ACHN (cell line): Measurements from ENCODE around the gene DAND5.

Experiments used
- DNase-seq: peaks from one replicate; pipeline ENCODE4 v3.0.0-alpha.2; 2015
- in situ Hi-C: cut with HindIII; loops from 2 replicates; pipeline ENCODE4 v1.10.0; 2017; ENCODE audit warnings: low sequenced_read_pairs, low pct_ligation_motif_present, low pct_unique_long_range_greater_than_20kb

The DAND5 gene, protein sequence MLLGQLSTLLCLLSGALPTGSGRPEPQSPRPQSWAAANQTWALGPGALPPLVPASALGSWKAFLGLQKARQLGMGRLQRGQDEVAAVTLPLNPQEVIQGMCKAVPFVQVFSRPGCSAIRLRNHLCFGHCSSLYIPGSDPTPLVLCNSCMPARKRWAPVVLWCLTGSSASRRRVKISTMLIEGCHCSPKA

DNA sequence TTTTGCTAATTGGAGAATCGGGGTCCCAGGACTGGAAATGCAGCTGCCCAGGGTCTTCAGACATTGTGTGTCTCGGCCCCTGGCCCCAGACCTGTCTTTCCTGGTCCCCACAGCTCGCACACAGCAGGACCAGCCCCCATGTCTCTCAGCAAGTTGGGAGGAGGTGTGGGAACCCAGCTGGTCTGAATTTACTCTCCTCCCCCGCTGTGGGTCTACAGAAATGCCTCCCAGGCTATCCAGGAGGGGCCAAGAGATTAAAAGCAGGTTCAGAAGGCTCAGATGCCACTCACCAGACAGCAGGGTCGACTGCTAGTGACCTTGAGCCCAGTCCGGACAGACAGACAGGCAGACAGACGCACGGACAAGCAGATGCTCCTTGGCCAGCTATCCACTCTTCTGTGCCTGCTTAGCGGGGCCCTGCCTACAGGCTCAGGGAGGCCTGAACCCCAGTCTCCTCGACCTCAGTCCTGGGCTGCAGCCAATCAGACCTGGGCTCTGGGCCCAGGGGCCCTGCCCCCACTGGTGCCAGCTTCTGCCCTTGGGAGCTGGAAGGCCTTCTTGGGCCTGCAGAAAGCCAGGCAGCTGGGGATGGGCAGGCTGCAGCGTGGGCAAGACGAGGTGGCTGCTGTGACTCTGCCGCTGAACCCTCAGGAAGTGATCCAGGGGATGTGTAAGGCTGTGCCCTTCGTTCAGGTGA lies at the start of gene DAND5:
Gene DAND5 (plus strand): TSS at position 285 of the 697 bp plus-strand sequence. CDS start 85 bp downstream, at position 370.
- in situ Hi-C loops = no loop called here
- no peak for DNase-seq

DNA sequence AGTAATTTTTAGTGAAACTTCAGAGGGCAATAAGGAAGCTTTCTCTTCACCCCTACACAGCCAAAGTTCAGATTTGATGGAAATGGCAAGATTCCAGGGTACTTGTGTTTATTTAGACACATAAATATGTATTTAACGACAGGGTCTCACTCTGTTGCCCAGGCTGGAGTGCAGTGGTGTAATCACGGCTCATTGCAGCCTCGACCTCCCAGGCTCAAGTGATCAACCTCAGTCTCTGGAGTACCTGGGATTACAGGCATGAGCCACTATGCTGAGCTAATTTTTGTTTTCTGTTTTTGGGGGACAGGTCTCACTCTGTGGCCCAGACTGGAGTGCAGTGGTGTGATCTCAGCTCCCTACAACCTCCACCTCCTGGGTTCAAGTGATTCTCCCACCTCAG lies 48.3 kb upstream of the DAND5 start:
- in situ Hi-C loops = no loop called here
- DNase-seq = no peak

DNA sequence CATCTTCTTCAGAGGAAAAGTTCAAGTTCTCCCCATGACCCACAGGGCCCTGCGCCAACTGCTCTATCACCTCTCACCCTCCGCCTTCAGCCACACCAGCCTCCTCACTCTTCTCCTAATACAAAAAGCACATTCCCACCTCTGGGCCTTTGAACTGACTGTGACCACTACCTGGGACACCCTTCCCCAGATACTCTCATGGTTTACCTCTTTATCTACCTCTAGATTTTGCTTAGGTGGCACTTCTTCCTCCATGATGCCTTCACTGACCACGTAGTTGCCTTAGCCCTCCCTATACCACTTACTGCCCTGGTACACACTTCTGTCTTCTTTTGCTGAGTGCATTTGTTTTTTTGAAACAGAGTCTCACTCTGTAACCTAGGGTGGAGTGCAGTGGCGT lies 46.4 kb upstream of the DAND5 start:
- in situ Hi-C loops = no loop called here
- no peak for DNase-seq

DNA sequence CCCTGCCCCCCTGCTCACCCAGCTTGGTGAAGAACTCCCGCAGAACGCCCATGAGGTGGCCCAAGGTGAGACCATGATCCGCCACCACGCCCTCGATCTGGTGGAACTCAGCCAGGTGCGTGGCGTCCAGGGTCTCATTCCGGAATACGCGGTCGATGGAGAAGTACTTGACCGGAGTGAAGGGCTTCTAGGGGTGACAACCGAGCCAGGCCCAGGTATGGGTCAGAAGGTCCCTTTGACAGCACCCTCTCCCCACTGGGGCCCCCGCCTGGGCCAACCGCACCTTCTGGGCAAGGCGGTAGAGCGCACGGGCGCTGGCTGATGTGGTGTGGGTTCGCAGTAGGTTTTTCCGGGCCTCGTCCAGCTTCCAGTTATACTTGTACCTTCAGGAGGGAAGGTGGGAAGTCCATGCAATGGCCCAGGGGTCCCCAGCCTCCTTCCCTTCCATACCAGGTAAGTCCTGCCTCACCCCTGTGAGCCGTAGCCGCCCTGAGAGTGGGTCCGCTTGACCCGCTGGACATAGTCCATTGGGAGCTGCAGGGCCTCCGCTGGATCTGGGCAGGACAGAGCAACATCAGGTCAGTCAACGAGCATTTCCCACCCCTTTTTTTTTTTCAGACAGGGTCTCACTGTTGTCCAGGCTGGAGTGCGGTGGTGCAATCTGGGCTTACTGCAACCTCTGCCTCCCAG lies 44.6 kb upstream of the DAND5 start:
- in situ Hi-C loops = no loop called here
- DNase-seq = no peak

DNA sequence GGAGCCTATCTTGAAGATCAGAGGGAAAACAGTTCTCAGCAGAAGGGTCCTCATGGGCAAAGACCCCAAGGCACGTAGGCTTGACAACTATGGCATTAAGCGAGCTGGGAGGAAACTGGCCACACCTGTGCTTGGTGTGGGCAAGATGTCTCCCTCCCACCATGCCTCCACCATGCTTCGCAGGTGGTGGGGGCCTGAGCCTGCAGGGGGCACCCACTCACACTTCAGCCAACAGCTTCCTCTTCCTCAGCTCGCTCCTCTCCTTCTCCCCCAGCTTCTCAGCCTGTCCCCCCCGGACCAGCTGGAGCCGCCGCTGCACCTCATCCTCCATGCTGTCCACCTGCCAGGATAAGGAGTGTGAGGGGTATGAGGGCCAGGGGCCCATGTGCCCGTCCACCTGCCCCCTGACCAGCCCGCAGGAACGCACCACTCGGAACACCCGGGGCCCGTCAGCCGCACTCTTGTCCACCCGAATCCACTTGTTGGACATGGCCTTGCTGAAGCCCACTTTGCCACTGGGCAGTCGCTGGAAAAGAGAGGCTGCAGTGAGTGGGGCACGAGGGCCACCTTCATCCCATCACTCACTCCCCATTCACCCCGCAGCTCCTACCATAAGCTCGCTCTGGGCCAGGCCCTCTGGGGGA lies 39.3 kb upstream of the DAND5 start:
- DNase-seq = no peak
- in situ Hi-C loops = no loop called here

DNA sequence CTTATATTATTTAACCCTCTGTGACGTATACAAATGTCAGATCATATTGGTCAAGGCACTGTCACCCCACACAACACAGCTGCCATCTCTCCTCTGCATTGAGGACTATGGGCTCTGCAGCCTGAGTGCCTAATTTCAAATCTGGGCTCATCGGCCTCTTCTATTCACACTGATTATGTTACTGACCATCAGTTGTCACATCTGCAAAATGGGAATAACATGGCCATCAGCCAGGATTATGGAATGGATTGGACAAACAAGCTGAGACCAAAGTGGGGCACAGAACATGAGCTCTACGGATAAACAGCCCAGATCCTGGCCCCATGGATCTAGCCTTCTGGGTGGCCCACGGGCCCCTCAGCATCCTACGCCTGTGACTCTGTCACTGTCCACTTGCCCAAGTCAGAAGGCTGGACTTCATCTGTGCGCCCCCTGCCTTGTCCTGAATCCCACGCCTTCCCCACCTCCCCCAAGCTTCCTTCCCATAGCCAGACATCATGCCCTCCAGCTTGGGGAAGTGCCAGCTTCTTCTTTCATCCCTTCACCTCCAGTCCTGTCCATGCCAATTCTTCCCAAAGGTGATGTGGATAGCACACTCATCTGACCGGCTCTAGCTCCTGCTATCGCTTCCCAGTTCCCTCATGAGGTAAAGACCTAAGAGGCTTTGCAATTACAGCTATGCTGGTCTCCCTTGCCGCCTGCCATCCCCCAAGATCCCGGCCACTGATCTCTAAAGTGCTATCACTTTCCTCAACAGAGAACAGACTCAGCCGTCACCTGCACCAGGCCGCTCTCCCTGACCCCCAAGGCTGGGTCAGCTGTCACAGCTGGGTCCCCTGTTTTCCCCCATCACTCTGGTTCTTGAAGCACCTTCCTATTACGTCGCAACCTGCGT lies 36.7 kb upstream of the DAND5 start:
- in situ Hi-C loops = no loop called here
- no peak for DNase-seq

DNA sequence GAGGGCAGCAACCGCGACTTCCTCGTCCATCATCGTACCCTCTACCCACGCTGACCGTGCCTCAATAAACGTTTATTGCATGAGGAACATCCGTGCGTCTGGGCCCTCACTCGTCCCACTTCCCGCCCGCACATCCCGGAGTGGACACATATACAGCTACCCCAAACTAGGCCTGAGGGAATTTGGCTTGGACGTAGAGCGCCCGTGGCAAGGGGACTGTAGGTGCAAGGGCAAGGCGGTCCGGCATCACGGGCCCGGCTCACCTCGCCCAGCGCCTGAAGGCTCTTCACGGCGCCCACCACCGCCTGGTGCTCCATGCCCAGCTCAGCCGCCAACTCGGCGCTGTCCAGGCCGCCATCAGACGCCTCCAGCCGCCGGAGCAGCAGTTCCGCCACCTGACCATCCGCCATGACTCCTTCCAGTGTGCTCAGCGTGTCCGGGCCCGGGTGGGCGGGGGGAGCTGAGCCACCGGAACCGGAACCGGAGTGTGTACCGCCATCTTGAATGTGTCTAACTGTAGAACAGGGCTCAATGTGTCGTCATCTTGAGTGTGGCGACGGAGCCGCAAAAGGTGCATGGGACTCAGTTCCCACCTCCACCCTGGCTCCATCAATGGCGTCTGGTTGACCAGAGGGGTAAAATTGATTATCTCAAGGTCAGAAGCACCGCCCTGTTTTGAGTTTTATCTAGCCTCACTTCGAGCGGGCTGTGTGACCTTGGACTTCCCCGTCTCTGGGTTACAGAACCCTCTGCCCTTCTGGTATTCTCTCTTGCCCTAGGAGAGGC lies 35.9 kb upstream of the DAND5 start, which contains the start of gene FARSA:
Gene FARSA (minus strand): TSS at position 425 of the 786 bp plus-strand sequence. CDS start 15 bp downstream, at position 410.
- DNase-seq = peak; percentile 89
- in situ Hi-C loops = no loop called here

DNA sequence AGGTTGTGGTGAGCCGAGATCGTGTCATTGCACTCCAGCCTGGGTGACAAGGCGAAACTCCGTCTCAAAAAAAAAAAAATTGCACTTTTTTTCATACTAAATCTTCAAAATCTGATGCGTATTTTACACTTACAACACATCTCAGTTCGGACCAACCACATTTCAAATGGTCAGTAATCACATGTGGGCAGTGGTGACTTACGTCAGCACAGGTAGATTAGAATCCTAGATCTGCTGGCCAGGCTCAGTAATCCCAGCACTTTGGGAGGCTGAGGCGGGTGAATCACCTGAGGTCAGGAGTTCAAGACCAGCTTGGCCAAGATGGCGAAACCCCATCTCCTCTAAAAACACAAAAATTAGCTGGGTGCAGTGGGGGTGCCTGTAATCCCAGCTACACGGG lies 34.3 kb upstream of the DAND5 start:
- DNase-seq = no peak
- in situ Hi-C loops = no loop called here

DNA sequence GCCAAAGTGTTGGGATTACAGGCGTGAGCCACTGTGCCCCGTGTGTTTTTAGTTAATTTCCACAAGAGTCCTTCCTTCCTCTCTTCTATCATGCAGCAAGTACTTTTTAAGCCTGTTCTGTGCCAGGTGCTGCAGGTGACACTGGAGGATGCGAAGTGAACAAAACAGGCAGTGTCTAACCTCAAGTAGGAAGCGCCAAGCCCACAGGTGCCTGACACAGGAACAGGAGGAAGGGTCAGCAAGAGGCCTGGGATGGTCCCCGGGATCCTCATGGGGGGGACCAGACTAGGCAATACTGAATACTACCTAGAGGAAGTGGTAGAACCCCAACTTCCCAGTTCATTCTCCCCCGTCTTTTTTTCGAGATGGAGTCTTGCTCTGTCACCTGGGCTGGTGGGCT lies 32.8 kb upstream of the DAND5 start:
- in situ Hi-C loops = no loop called here
- DNase-seq = no peak

DNA sequence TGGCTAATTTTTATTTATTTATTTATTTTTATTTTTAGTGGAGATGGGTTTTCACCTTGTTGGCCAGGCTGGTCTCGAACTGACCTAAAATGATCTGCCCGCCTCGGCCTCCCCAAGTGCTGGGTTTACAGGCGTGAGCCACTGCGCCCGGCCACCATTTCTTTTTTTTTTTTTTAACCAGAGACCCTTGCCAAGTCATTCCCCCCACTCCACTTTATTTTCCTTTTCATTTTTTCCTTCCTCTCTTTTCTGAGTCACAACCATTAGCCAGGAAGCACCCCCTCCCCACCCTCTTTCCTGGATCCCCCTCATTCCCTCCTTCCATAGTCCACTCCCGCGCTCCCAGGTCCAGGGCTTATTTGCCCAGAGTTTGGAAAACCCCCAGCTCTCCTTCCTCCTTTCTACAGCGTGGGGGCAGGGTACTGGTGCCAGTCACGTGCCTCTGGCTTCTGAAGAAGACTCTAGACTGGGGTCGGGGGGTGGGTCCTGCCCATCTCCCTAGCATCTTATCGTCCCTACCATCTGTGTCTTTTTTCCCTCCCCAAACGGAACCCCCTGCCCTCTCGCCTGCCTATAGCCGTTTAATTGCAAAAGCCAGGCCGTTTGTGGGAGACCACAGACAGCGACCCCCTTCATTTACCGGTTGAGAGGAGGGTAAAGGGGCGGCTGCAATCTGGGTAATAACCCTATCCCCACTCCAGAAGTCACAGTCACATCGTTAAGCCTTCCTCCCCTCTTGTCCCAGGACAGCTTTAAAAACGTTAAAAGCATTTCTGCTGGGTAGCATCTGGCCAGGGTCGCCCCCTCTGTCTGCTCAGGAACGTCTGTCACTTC lies 32.1 kb upstream of the DAND5 start:
- peak; percentile 42 for DNase-seq
- in situ Hi-C loops = no loop called here

DNA sequence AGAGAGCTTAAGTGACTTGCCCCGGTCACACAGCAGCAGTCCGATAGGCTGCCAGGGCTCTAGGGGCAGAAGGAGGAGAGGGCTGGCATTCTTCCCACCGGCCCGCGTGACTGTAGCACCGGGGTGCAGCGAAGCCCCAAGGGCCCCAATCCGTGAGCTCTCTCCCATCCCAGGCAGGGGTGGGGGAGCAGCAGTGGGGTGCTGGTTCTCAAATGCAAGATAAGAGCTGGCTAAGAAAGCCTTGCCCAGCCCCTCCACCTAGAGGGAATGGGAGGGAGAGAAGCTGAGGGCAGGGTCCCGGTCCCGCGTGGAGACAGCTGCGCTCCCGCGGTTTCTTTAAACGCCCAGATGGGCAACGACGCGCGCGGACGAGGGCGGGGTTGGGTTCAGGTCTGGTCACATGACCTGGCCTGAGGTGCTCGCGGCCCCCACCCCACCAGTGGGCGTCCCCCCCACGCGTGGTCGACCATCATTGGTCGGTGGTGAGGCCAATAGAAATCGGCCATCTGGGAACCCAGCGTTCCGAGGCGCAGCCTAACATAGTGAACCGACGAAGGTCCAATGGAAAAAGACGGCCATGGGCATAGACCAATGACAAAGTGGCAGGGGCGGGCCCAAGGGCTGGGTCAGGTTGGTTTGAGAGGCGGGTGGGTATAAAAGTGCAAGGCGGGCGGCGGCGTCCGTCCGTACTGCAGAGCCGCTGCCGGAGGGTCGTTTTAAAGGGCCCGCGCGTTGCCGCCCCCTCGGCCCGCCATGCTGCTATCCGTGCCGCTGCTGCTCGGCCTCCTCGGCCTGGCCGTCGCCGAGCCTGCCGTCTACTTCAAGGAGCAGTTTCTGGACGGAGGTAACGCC lies 31.2 kb upstream of the DAND5 start, which contains the start of gene CALR:
Gene CALR (plus strand): TSS at position 683 of the 852 bp plus-strand sequence. CDS start 71 bp downstream, at position 754.
- DNase-seq = peak; percentile 98
- in situ Hi-C loops = no loop called here

DNA sequence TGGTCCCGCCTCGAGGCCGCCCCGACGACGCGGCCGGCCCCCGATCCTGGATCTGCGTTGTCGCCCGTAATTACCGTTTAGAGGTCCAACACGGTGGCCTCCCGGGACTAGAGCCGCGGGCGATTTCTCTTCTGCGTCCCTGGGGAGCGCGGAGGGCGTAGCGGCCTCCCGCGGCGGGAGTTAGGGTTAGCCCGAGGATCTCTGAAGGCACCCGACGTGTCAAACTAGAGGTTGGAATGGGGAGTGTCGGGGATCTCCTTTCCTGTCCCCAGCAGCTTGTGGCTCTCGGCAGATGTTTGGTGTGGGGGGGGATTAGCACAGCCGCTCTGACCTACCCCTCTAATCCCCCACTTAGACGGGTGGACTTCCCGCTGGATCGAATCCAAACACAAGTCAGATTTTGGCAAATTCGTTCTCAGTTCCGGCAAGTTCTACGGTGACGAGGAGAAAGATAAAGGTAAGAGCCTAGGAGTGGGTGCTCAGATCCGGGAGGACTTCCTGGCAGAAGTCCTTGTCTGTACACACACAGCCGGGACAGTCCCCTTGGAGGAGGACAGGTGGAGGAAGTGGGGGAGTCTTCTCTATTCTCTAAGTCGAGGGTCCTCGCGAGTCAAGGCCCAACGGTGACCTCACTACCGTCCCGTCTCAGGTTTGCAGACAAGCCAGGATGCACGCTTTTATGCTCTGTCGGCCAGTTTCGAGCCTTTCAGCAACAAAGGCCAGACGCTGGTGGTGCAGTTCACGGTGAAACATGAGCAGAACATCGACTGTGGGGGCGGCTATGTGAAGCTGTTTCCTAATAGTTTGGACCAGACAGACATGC lies 30.4 kb upstream of the DAND5 start:
- in situ Hi-C loops = no loop called here
- DNase-seq = peak; percentile 26

DNA sequence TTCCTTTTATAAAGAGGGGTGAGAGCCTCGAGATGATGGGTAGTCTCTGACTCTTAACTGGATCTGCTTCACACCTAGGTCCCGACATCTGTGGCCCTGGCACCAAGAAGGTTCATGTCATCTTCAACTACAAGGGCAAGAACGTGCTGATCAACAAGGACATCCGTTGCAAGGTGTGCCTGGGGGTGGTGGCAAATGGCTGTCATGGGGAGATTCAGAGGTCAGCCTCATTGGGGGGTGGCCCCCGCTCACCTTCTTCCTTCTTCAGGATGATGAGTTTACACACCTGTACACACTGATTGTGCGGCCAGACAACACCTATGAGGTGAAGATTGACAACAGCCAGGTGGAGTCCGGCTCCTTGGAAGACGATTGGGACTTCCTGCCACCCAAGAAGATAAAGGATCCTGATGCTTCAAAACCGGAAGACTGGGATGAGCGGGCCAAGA lies 29.4 kb upstream of the DAND5 start:
- DNase-seq = no peak
- in situ Hi-C loops = no loop called here

DNA sequence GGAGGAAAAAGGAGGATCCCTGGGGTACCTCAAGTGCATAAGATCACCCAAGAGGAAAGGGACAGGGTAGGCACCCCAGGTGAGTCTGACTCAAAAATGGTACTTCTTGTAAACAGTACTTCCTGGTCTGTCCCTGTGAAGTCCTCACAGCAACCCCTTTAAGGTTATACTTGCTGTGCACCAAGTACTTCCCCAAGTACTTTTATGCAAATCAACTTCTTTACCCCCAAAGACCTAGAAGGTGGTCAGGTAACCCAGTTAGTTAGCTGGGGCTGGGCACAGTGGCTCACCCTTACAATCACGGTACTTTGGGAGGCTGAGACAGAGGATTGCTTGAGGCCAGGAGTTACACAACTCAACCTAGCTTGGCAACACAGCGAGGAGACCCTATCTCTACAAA lies 28.5 kb upstream of the DAND5 start:
- no peak for DNase-seq
- in situ Hi-C loops = no loop called here

DNA sequence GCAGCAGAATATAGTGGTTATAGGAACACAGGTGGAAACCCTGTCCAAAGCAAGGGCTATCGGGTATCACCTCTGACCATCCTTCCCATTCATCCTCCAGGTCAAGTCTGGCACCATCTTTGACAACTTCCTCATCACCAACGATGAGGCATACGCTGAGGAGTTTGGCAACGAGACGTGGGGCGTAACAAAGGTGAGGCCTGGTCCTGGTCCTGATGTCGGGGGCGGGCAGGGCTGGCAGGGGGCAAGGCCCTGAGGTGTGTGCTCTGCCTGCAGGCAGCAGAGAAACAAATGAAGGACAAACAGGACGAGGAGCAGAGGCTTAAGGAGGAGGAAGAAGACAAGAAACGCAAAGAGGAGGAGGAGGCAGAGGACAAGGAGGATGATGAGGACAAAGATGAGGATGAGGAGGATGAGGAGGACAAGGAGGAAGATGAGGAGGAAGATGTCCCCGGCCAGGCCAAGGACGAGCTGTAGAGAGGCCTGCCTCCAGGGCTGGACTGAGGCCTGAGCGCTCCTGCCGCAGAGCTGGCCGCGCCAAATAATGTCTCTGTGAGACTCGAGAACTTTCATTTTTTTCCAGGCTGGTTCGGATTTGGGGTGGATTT lies 25.8 kb upstream of the DAND5 start:
- in situ Hi-C loops = no loop called here

More for the DNA sequence above, 25.8 kb upstream of the DAND5 start:
- no peak for DNase-seq
